HG03432 (cell line): ENCODE data around the gene RPL39.
"Not testable (repeated sequence)": the region's sequence is repeated elsewhere in the genome, so short reads cannot be mapped to it uniquely, and the experiment has no call there.

Experiments used
- ATAC-seq: cut with Tn5 transposase; IDR thresholded peaks from one replicate; pipeline ENCODE4 v1.9.1; 2021; ENCODE audit warnings: mild to moderate bottlenecking, moderate library complexity; ENCODE audit not compliant: unreplicated experiment

RPL39 gene

DNA sequence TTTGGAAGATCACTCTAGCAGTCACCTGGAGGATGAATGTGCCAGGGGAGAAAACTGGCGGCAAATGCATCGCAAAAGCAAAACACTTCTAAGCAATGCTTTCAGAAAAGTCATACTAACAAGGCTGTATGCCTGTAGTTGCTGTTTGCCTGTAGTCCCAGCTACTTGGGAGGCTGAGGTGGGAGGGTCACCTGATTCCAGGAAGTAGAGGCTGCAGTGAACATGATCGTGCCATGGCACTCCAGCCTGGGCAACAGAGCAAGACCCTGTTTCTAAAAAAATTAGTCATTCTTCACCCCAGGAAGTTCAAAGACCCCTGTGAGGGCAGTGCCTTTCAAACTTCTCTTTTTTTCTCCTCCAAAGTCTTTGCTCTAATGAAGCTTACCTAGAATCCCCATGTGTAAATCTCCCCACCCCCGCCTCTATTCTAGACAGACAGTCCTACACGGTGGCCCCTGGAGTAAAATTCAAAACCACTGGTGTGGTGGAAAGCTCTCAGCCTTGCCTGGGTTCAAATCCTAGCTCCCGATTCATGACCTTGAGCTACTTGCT is 27.5 kb downstream of the RPL39 start:
- no peak for ATAC-seq

DNA sequence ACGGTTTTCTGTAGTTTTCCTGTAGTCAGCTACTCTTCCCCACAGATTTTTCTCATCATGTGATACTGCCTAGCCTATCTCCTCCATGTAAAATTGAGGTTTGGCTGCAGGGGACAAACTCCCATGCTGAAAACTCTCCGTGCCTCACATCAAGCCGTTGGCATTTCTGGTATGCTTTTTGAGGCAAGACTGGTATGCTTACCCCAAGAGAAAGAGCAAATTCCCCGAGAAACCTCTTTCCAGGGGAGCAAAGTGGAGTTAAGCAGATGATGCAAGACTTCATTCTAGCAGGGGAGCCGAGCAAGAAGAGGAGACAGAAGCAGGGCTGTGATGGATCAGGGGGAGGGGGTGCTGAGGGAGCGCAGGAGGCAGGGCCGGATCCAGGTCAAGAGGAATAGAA is 28.2 kb downstream of the RPL39 start:
- no peak for ATAC-seq

DNA sequence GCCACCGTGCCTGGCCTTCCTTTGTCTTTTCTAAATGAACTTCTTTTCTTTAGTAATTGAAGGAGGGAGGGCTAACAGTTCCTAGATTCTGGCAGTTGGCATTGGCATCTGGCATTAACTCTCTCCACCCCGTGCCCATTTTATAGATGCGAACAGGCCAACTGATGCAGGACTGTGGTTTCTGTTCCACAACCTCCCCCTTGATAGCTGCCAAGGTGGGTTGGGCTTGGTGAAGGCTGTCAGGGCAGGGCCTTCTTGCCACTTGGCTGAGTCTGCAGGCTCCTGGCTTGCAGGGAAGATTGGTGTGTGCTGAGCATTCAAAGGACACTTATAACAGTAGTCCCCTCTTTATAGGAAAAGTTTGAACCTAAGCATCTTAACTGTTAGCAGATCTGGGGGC is 28.7 kb downstream of the RPL39 start:
- ATAC-seq = no peak

DNA sequence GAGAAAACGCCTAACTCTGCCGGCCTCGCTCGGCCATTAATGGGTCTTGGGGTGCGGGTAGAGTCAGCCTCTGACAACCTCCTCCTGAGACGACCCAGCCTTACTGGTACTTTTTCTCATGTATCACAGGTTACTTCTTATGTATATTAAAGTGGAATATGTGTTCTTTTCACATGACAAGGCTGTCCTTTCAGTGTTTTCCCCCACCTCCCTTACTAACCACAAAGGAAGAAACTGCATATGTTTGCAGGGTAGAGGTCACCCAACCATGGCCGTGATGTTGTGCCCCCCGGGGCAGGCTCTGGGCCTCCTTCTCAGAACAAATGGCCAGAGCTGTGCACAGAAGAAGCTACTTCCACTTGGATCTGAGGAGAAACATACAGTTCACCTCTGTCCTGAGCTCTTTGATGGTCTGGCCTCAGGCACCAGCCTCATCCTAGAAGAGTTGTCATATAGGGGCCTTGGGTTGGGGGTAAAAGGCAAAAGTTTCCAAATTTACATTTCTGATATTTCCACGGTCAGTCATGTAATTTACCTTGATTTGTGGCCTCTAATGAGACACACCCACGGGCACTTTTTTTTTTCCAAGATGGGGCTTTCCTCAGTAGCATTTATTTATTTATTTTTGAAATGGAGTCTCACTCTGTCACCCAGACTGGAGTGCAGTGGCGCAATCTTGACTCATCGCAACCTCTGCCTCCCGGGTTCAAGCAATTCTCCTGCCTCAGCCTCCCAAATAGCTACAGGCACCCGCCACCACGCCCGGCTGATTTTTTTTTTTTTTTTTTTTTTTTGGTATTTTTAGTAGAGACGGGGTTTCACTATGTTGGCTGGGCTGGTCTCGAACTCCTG is 31.2 kb downstream of the RPL39 start:
- peak; percentile 23 for ATAC-seq

DNA sequence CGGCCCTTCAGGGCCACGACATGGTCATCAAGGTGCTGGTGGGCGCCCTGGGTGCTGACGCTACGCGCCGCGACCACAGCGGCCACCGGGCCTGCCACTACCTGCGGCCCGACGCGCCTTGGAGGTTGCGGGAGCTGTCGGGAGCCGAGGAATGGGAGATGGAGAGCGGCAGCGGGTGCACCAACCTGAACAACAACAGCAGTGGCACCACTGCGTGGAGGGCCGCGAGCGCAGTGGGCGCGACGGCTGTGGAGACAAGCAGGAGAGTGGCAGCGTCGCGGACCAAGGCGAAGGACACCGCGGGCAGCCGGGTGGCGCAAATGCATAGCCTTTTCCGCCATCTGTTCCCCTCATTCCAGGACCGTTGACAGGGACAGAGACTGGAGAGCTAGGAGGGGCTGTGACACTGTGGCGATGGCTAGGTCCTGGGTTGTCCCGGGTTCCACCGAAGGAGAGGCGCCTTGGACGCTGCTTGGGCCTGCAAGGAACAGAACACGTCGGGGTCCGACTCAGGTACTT is 32.1 kb downstream of the RPL39 start:
- no peak for ATAC-seq

DNA sequence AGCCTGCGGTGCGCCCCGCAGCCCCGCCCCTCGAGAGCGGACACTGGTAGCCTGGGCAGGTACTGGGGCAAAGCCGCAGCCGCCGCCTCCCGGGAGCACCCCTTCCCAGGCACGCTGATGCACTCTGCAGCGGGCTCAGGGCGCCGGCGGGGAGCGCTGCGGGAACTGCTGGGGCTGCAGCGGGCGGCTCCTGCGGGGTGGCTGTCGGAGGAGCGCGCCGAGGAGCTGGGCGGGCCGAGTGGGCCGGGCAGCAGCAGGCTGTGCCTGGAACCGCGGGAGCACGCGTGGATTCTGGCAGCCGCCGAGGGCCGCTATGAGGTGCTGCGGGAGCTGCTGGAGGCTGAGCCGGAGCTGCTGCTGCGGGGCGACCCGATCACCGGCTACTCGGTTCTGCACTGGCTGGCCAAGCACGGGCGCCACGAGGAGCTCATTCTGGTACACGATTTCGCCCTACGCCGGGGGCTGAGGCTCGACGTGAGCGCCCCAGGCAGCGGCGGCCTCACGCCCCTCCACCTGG is 32.6 kb downstream of the RPL39 start:
- no peak for ATAC-seq

DNA sequence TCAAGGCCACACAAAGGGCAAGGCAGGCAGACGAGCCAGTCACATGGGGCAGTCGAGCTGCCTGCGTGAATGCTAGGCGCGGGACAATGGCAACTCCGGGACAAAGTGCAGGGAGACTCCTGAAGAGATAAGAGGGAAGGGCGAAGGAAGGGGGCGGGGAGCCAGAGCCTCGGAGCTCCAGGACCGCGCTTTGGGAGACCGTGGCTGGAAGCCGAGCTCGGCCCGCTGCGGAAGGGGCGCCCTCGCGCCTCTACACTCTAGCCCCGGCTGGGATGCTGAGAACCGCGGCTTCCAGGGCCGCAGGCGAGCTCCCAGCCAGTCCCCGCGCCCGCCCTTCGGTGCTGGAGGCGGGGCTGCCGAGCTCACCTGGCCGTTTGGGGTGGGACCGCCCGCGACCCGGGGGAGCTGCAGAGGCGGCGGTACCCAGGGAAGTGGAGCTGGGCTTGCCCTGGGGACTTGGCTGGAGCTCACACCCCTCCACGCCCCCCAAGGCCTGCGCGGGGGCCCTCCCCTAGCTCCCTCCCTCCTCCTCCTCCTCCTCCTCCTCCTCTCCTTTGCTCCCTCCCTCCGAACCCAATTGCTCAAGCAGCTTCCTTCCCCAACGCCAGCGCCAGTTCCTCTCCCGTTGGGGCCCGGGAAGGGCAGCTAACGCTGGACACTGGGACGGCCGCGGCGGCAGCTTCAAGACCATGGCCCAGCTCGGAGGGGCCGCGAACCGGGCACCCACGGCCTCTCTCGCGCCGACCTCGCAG is 33.3 kb downstream of the RPL39 start, which contains the start of gene SOWAHD:
Gene SOWAHD, plus strand, starts transcription at position 610 of the 752 bp plus-strand sequence. Its CDS starts 80 bp downstream, at position 690.
- peak; percentile 23 for ATAC-seq

DNA sequence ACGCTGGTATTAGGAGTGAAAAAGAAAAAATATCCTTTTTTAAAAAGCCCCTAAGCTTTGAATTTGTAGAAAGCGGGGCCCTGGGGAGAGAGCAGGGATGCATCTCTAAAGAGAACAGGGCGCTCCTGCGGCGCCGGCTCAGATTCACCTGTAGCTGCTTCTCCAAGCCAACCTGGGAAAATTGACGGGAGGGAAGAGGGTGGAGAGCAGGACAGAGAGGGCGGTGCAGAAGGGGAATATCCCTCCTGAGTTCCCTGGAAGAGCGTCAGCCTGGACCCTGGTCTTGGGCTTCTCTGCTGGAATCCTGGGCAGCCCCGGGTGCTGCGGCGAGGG is 33.8 kb downstream of the RPL39 start:
- ATAC-seq = no peak

DNA sequence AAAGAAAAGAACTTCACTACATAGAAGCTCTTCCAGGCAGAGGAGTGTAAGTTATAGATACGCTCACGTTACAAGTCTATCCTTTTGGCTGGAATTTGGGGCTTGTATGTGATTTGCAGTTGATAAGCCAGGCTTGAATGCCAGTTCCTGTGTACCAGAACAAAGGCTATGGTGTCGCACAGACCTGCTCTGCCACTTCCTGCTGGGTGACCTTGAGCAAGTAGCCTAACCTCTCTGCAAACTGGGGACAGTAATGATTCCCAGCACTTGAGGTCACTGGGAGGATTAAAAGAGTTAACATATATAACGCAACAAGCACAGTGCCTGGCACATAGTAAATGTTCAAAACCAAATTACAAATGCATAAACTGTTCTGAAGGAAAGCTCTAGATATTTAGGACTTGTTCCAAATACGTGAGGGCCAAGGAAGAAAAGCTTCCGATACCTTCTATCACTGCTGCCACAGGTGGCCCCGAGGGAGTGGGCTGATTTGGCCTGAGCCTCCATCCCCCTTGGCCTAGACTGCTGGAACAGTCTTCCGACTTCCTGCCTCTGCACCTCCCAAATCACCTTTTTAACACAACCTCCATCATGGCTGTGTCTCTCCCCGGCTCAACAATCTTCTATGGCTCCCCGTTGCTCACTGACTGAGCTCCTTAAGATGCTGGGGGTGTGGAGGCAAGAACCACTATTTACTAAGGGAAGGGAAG is 34.3 kb downstream of the RPL39 start:
- ATAC-seq = no peak

DNA sequence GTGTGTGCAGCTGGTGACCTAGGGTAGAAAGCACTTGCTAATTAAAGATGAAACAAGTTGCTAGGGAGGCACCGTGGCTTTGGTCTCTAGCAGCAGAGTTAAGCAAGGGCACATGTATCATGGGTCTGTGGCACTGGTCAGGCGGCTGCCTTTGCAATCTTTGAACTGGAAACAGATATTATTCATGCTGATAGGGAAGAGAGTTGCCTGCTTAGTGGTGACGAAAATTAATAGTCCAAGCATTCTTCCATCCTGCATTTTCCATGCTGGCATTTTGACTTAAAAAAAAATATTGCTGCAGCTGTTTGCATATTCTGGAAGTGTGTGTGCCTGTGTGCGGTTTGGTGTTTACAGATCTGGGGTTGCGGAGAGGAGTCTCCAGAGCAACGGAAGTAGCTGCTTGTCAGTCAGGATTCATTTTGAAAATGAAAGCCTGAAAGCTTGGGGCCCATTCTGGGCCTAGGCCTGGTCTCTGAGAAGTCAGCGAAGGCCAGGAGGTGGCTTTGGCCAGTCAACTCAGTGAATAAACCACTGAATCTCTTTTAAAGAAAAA is 35.4 kb downstream of the RPL39 start:
- ATAC-seq = peak; percentile 61

DNA sequence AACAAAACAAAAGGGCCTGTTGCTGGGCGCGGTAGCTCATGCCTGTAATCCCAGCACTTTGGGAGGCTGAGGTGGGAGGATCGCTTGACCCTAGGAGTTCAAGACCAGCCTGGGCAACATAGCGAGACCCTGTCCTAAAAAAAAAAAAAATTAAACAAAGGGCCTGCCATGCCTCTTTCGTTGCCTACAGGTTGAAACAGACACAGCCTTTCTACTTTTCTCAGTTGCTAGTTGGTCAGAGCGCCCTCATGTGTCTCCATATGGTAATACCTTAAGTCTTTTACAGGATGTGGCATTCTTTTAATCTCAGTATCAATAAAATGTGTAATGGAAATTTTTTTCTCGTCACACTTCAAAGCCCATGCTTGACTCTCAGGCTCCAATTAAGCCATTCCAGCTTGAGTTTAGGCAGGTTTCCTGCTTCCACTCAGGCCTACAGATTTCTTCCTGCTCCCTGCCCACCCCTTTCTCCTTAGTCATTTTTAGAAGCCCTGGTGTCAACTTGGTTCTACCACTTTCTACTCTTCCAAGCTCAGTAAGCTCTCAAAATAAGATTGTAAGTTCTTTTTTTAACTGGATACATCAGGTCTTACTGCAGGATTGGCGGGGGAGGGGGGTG is 37.7 kb downstream of the RPL39 start:
- ATAC-seq = no peak

DNA sequence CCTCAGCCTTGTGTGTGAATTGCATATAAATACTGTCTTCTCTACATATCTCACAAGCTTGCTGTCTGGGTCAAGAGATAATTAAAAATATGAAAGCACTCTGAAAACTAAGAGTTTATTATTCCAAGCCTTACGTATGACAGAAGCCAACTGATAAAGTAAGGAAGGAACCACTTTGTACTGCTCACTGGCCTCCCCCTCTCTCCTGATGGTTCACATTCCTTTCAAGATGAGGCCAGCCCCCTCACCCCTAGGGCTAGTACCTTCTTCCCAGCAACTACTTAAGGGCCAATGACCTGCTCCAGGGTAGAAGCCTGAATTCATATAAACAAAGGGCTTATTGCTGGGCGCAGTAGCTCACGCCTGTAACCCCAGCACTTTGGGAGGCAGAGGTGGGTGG is 38.4 kb downstream of the RPL39 start:
- no peak for ATAC-seq

DNA sequence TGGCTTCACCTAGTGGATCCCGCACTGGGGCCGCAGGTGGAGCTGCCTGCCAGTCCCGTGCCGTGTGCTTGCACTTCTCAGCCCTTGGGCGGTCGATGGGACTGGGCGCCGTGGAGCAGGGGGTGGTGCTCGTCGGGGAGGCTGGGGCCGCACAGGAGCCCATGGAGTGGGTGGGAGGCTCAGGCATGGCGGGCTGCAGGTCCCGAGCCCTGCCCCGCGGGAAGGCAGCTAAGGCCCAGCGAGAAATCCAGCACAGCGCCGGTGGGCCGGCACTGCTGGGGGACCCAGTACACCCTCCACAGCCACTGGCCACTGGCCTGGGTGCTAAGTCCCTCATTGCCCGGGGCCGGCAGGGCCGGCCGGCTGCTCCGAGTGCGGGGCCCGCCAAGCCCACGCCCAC is 40.7 kb downstream of the RPL39 start:
- not testable (repeated sequence) for ATAC-seq

DNA sequence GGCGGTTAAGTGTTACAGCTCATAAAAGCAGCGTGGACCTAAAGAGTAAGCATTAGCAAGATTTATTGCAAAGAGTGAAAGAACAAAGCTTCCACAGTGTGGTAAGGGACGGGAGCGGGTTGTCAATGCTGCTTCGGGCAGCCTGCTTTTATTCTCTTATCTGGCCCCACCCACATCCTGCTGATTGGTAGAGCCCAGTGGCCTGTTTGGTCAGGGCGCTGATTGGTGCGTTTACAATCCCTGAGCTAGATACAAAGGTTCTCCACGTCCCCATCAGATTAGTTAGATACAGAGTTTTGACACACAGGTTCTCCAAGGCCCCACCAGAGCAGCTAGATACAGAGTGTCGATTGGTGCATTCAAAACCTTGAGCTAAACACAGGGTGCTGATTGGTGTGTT is 41.3 kb downstream of the RPL39 start:
- ATAC-seq = not testable (repeated sequence)

DNA sequence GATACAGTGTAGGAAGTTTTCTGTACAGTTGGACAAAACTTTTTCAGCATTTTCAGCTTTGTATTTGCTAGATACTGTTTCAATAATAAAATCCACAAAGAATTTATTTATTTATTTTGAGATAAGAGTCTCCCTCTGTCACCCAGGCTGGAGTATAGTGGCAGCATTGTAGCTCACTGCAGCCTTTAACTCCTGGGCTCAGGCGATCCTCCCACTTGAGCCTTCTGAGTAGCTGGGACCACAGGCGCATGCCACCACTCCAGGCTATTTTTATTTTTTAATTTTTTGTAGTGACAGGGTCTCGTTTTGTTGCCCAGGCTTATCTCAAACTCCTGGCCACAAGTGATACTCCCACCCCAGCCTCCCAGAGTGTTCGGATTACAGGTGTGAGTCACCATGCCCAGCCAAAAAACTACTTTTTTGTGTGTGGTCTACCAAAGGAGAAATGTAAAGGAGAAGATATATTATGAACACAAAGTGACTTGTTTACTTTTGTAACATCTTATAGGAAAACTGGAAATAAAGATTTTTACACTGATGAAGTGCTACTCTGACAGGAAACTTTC is 46.1 kb downstream of the RPL39 start:
- no peak for ATAC-seq

DNA sequence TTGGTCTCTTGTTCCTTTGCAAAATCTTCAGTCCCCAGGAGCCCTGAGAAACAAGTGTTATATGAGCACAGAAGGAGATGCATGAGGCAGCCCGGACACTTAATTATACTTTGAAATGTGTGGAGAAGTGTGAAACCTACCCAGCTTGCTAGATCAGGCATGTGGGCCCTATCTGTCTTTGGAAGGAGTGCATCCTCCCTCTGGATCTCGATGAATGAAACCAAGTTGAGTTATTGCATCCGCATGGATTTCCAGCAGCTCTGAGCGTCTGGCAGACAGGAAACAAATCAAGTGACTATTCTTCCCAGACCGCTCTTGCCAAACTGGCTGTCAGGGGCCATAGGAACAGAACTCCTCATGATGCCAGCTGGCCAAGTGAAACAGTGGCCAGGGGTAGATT is 52.7 kb downstream of the RPL39 start:
- ATAC-seq = no peak
